Heart left ventricle (tissue), 16 donors: ENCODE data around the gene SMC3. TPM values are rescaled to one million over a fixed set of nuclear protein-coding genes. Genes with fewer than 3 reads are reported as not detected.
A peak's percentile ranks its signal among the peaks of the same experiment; 100 is the strongest.
"Not testable (repeated sequence)": the region's sequence is repeated elsewhere in the genome, so short reads cannot be mapped to it uniquely, and the experiment has no call there.

Source experiments
- ATAC-seq, 4 donors: fragments of 200-7000 bp; cut with Tn5 transposase; one replicate each; pipeline ENCODE4 v1.9.1; 2020 to 2022; ENCODE audit warnings: moderate library complexity in 4 of 4, mild to moderate bottlenecking in 3 of 4, moderate number of reproducible peaks in 1 of 4
- DNase-seq, 5 donors: peaks; one replicate each; pipeline ENCODE4 v3.0.0-alpha.2; 2020
- H3K27ac ChIP-seq, 12 donors: fragments of 200-600 bp; sonication (generic) in 4 of 12; one replicate each; pipeline versions ENCODE4 v1.5.0 to v1.8.0; 2016 to 2022; ENCODE audit warnings: mild to moderate bottlenecking in 2 of 12
- H3K27me3 ChIP-seq, 9 donors: fragments of 200-600 bp; sonication (generic) in 2 of 9; one replicate each; pipeline versions ENCODE4 v1.5.1 to v1.8.0; 2016 to 2022; ENCODE audit warnings: mild to moderate bottlenecking in 3 of 9
- H3K36me3 ChIP-seq, 9 donors: fragments of 200-600 bp; sonication (generic) in 2 of 9; one replicate each; pipeline versions ENCODE4 v1.5.0 to v1.8.0; 2018 to 2022; ENCODE audit warnings: mild to moderate bottlenecking in 2 of 9
- H3K4me1 ChIP-seq, 12 donors: fragments of 200-600 bp; sonication (generic) in 4 of 12; one replicate each; pipeline versions ENCODE4 v1.5.0 to v1.8.0; 2016 to 2022; ENCODE audit warnings: mild to moderate bottlenecking in 3 of 12
- H3K4me3 ChIP-seq, 12 donors: fragments of 200-600 bp; sonication (generic) in 4 of 12; one replicate each; pipeline versions ENCODE4 v1.5.0 to v1.8.0; 2017 to 2022; ENCODE audit warnings: mild to moderate bottlenecking in 9 of 12, moderate library complexity in 4 of 12
- H3K9me3 ChIP-seq, 12 donors: fragments of 200-600 bp; sonication (generic) in 4 of 12; one replicate each; pipeline versions ENCODE4 v1.5.0 to v1.8.0; 2016 to 2022; ENCODE audit warnings: mild to moderate bottlenecking in 1 of 12
- POLR2A ChIP-seq, 2 donors: fragments of 450-650 bp; IDR thresholded peaks; one replicate each; pipeline ENCODE4 v1.6.1; 2017; ENCODE audit warnings: antibody characterized with exemption in 2 of 2, mild to moderate bottlenecking in 2 of 2, moderate library complexity in 2 of 2
- WGBS, 4 donors: extraction: QIAGEN DNeasy Blood & Tissue Kit in 2 of 4; methylation state at CpG; one replicate each; pipeline versions ENCODE4 v1.1.5 to v1.1.7; 2013 to 2018; 5-methylcytosine and 5-hydroxymethylcytosine counted together
- intact Hi-C, 10 donors: fragments of 100-400 bp; cut with DNase I; formaldehyde crosslinking; loops; one replicate each; pipeline versions ENCODE4 v1.11.1 to v1.14.2; 2022
- polyA plus RNA-seq, 2 donors: library from polyadenylated mRNA; stranded (reverse); fragments of 200-250 nt; gene quantifications; one replicate each; pipeline ENCODE4 v1.2.3, GENCODE V29; 2013
- total RNA-seq, 9 donors: library from RNA; depleted of rRNA in 2 of 9; stranded (reverse); fragments of >200 nt in 2 of 9; fragmentation: NEBNext Ultra II Directional in 3 of 9; extraction: Animal tissue kit (Norgen Biotek cat#: 25700) in 3 of 9; gene quantifications; one replicate each; pipeline versions ENCODE4 v1.1.0 to v1.2.4, GENCODE V29; 2016 to 2023
- TF ChIP-seq, protein P1 (sequence below), 12 donors: fragments of 200-600 bp; sonication (generic) in 4 of 12; IDR thresholded peaks; one replicate each; pipeline versions ENCODE4 v1.5.0 to v1.8.0; 2018 to 2022; ENCODE audit warnings: antibody characterized with exemption in 12 of 12, mild to moderate bottlenecking in 5 of 12
- donor health status: ischemic (EF 13 %, LVEDD 7.1; RV severe dilation, severe dysfunction).
- donor health status: healthy with polysubstance abuse.
- donor health status: DM: no; HTN: yes; CAD: no.
- donor health status: DM: no; HTN: no; CAD: no.
- donor health status: ischemic (EF 25% LVEDD 6.9; RV normal size, moderate dysfunction).
- donor health status: ischemic (EF 25% LVEDD 5.7; RV mildly dilated, moderate dysfunction).
- donor health status: healthy.
- donor health status: DM: yes; HTN: yes; CAD: no.
- donor health status: ischemic (EF 35%, LVEDD 5.7; RV mildly dilated, moderate dysfunction).
- donor health status: nonischemic (EF 11% LVEDD 7.7; RV severe dilation, severe dysfunction).
- donor health status: DM: yes; HTN: yes; CAD: no.
- donor health status: PGD.
- donor health status: ischemic (EF 29% LVEDD 5.4; RV normal size, mild dysfunction).
- donor health status: nonischemic (EF 23%, LVEDD 6.1; RV moderate dilation, normal function).

The SMC3 gene
- total and polyA plus RNA-seq, 11 donors, result 12.0 to 29.2 (median 19.6) TPM

DNA sequence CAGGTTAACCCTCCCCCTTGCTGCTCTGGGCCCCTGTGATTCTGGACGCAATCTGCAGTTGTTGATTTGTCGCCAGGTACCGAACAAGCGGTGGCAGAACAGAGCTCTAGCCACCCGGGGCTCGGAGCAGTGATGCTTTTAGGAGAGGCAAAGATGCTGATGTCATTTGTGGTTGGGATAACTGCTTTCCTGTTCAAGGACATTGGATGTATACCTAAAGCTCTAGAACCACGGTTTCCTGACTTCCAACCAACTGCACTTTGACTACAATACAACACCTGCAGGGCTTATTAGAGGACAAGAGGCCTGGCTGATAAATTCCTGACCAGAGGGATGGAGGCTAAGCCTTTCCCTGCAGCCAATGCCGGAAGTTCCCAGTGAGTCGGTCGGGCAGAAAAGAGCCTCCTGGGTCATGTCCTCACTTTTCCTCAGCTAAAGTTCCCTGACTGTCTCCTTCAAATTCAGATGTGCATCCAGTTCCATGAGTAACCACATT lies 70.1 kb downstream of the SMC3 start:
- intact Hi-C loops, result no loop called here
- peaks cover 0 to 50% (median 12%) of the 10 kb centered on the region in 12 donors for H3K4me1 ChIP-seq
- H3K27me3 ChIP-seq, result peaks cover 0 to 25% (median 0%) of the 10 kb centered on the region in 9 donors
- ATAC-seq (peak in 2 of 4 donors; percentile 9 to 37), DNase-seq (no peak)
- WGBS, 4 donors, result 17 to 24% (median 20%) methylated on average over 9 to 10 of the region's 10 CpGs
- TF ChIP-seq, protein P1, sequence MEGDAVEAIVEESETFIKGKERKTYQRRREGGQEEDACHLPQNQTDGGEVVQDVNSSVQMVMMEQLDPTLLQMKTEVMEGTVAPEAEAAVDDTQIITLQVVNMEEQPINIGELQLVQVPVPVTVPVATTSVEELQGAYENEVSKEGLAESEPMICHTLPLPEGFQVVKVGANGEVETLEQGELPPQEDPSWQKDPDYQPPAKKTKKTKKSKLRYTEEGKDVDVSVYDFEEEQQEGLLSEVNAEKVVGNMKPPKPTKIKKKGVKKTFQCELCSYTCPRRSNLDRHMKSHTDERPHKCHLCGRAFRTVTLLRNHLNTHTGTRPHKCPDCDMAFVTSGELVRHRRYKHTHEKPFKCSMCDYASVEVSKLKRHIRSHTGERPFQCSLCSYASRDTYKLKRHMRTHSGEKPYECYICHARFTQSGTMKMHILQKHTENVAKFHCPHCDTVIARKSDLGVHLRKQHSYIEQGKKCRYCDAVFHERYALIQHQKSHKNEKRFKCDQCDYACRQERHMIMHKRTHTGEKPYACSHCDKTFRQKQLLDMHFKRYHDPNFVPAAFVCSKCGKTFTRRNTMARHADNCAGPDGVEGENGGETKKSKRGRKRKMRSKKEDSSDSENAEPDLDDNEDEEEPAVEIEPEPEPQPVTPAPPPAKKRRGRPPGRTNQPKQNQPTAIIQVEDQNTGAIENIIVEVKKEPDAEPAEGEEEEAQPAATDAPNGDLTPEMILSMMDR (IDR thresholded peaks at IDR 0.05), result no peak
- no peak for TF ChIP-seq POLR2A (IDR thresholded peaks at IDR 0.05)
- H3K36me3 ChIP-seq, result no peaks in the 10 kb centered on the region
- H3K4me3 ChIP-seq, result no peak overlapping the region
- no peaks in the 10 kb centered on the region for H3K9me3 ChIP-seq
- peak overlapping the region; percentile 51 to 90 (median 78) for H3K27ac ChIP-seq

GRCh38 chr10:110638319-110638718 lies 70.8 kb downstream of the SMC3 start:
- H3K27ac ChIP-seq, result peak overlapping the region in 8 of 12 donors; percentile 61 to 90 (median 80)
- WGBS, 4 donors, result 83 to 90% (median 85%) methylated on average over 3 of the region's 3 CpGs
- DNase-seq, result no peak

GRCh38 chr10:110639046-110639445 lies 71.6 kb downstream of the SMC3 start:
- H3K4me3 ChIP-seq, ATAC-seq, DNase-seq, H3K27ac ChIP-seq, H3K36me3 ChIP-seq, intact Hi-C loops, H3K9me3 ChIP-seq: not testable (repeated sequence)
- H3K4me1 ChIP-seq, result peaks cover 0 to 56% (median 20%) of the 10 kb centered on the region in 12 donors
- 93 to 95% (median 95%) methylated on average over 6 of the region's 6 CpGs for WGBS, 4 donors
- peaks cover 0 to 39% (median 12%) of the 10 kb centered on the region in 9 donors for H3K27me3 ChIP-seq

More at GRCh38 chr10:110638319-110638718, 70.8 kb downstream of the SMC3 start:
- TF ChIP-seq, protein P1 (IDR thresholded peaks at IDR 0.05), result no peak
- TF ChIP-seq POLR2A (IDR thresholded peaks at IDR 0.05), result no peak
- no peak for ATAC-seq
- no peak overlapping the region for H3K4me3 ChIP-seq
- H3K27me3 ChIP-seq, result peaks cover 0 to 32% (median 5%) of the 10 kb centered on the region in 9 donors
- H3K36me3 ChIP-seq, result no peaks in the 10 kb centered on the region
- no peaks in the 10 kb centered on the region for H3K9me3 ChIP-seq
- intact Hi-C loops, result no loop called here
- H3K4me1 ChIP-seq, result peaks cover 0 to 54% (median 14%) of the 10 kb centered on the region in 12 donors

DNA sequence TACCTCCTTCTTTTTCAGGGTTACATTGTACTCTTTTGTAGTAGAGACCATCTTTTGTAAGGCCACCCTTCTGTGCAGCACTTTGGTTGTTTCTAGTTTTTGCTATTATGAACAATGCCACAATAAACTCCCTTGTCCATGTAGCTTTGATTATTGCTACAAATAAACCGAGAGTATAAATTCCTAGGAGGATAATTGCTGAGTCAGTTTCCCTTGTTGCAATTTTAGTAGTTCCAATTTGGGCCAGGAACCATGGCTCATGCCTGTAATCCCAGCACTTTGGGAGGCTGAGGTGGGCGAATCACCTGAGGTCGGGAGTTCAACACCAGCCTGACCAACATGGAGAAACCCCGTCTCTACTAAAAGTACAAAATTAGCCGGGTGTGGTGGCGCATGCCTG lies 72.4 kb downstream of the SMC3 start:
- H3K27ac ChIP-seq, ATAC-seq, H3K36me3 ChIP-seq, H3K9me3 ChIP-seq, H3K4me3 ChIP-seq, DNase-seq: not testable (repeated sequence)
- Histone ChIP-seq H3K27me3 (peaks cover 0 to 47% (median 16%) of the 10 kb centered on the region in 9 donors), H3K4me1 (peaks cover 0 to 53% (median 23%) of the 10 kb centered on the region in 12 donors)
- WGBS, 4 donors, result 74 to 95% (median 80%) methylated on average over 6 of the region's 6 CpGs
- intact Hi-C loops, result loop anchor here in 3 of 10 donors (5.0 to 10.0 kb wide), 2 partner anchors 42 to 125 kb away; no protein-coding TSS in a partner anchor

DNA sequence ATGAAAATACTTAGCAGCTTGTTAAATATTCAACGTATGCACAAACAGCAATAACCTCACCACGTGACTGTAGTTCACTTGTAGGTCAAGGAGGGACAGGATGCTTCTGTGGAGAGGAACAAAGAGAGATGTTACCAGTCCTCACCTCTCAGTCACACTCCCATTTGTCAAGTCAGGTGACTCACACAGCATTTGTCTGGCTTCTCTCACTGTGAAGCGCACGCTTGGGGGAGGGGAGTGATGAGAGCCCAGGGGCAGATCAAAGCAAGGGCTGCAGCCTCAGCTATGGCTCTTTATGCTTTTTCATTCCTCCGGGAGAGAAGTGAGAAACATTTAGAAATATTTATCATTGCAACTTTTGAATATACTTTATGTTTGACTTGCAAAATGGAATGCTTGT lies 73.8 kb downstream of the SMC3 start:
- peaks cover 0 to 40% (median 20%) of the 10 kb centered on the region in 12 donors for H3K4me1 ChIP-seq
- H3K27me3 ChIP-seq, result peaks cover 0 to 61% (median 20%) of the 10 kb centered on the region in 9 donors
- peak overlapping the region in 2 of 12 donors; percentile 0 to 1 for H3K4me3 ChIP-seq
- no peak for TF ChIP-seq POLR2A (IDR thresholded peaks at IDR 0.05)
- TF ChIP-seq, protein P1 (IDR thresholded peaks at IDR 0.05), result no peak
- intact Hi-C loops, result loop anchor here in 3 of 10 donors (5.0 to 10.0 kb wide), 2 partner anchors 41 to 124 kb away; no protein-coding TSS in a partner anchor
- DNase-seq (peak; percentile 63 to 84 (median 76)), ATAC-seq (peak; percentile 55 to 67 (median 60))
- WGBS, 4 donors, result 14 to 31% (median 20%) methylated on average over 5 of the region's 5 CpGs
- no peaks in the 10 kb centered on the region for H3K36me3 ChIP-seq
- peak overlapping the region in 11 of 12 donors; percentile 82 to 96 (median 92) for H3K27ac ChIP-seq
- H3K9me3 ChIP-seq, result no peaks in the 10 kb centered on the region
